GM21526 (cell line): ENCODE results near the gene EXOC5.

Experiments used
- ATAC-seq: cut with Tn5 transposase; IDR thresholded peaks from one replicate; pipeline ENCODE4 v1.9.1; 2021; ENCODE audit warnings: moderate library complexity; ENCODE audit not compliant: unreplicated experiment, low FRiP score

The EXOC5 gene

GRCh38 chr14:57171903-57172302 is 96.8 kb downstream of the EXOC5 start:
- no peak for ATAC-seq

GRCh38 chr14:57171363-57171762 is 97.3 kb downstream of the EXOC5 start:
- no peak for ATAC-seq

- no peak for ATAC-seq
These were observed 98.8 kb downstream of the EXOC5 start for GRCh38 chr14:57169901-57170300.

GRCh38 chr14:57168138-57168679 is 100.5 kb downstream of the EXOC5 start:
- no peak for ATAC-seq

- no peak for ATAC-seq
These were observed 107.0 kb downstream of the EXOC5 start for GRCh38 chr14:57161583-57162234.

GRCh38 chr14:57160333-57160732 is 108.4 kb downstream of the EXOC5 start:
- no peak for ATAC-seq

GRCh38 chr14:57153286-57153685 is 115.4 kb downstream of the EXOC5 start:
- ATAC-seq: no peak
